ENCODE results near the gene PRND. TPM values are rescaled to one million over a fixed set of nuclear protein-coding genes. Genes with fewer than 3 reads are reported as not detected.

Gene PRND
- total and polyA plus RNA-seq, 2 donors (not counting 1 experiment from before 2014, with no cell fraction given): 0.03 TPM; not detected in 1

GRCh38 chr20:4749326-4749725 is 27.6 kb downstream of the PRND start:
- no peak overlapping the region for H3K9ac ChIP-seq (ENCODE audit: low read length)
- no peak overlapping the region for H3K4me2 ChIP-seq (replicated peaks; ENCODE audit: low read depth, low read length, poor library complexity, severe bottlenecking)
- Mint-ChIP-seq H3K4me3 (no peak overlapping the region), H3K27me3 (no peaks in the 10 kb centered on the region), H3K4me1 (no peaks in the 10 kb centered on the region), H3K9me3 (ENCODE audit: insufficient read depth) (peaks cover 3% of the 10 kb centered on the region), H3K27ac (no peak overlapping the region)
- H3K4me1 ChIP-seq (ENCODE audit: control insufficient read depth in 2 of 2, insufficient read depth in 2 of 2, low read length in 2 of 2): no peaks in the 10 kb centered on the region
- ChIA-PET POLR2A (no interaction called here), CTCF (interaction anchor here (1.6 kb wide), 1 partner anchor 10 kb away, joined by 4 read pairs; no protein-coding TSS in a partner anchor)
- 80% methylated on average over 4 of the region's 4 CpGs for WGBS (ENCODE audit: insufficient coverage)
- no peaks in the 10 kb centered on the region for H3K9me3 ChIP-seq (ENCODE audit: control extremely low read depth in 1 of 3, control insufficient read depth in 2 of 3, insufficient read depth in 1 of 3, low read length in 2 of 3)
- H3K27me3 ChIP-seq (replicated peaks in 1 of 4; ENCODE audit: control extremely low read depth in 1 of 4, control insufficient read depth in 3 of 4, insufficient read depth in 4 of 4, low read length in 3 of 4): peaks cover 0 to 5% (median 2%) of the 10 kb centered on the region in 4 experiments
- H2AFZ ChIP-seq (ENCODE audit: insufficient read depth, low read depth, low read length, poor library complexity, severe bottlenecking): no peak overlapping the region
- H4K20me1 ChIP-seq (ENCODE audit: control insufficient read depth, insufficient read depth, low read length, poor library complexity, severe bottlenecking): no peaks in the 10 kb centered on the region
- no peaks in the 10 kb centered on the region for H3K36me3 ChIP-seq (replicated peaks in 1 of 2; ENCODE audit: control extremely low read depth in 1 of 2, control insufficient read depth in 1 of 2, extremely low read depth in 1 of 2, insufficient read depth in 2 of 2, low read length in 1 of 2)
- no peak for ATAC-seq (ENCODE audit: low read depth)
- no peak overlapping the region for H3K27ac ChIP-seq (ENCODE audit: low read length in 2 of 2)
- H3K79me2 ChIP-seq (ENCODE audit: control insufficient read depth, insufficient read depth, low read length): no peaks in the 10 kb centered on the region
- no peak for DNase-seq
- intact Hi-C loops (cut with micrococcal nuclease): no loop called here
- H3K4me3 ChIP-seq (ENCODE audit: control extremely low read depth in 1 of 5, extremely low read depth in 1 of 5, insufficient read depth in 1 of 5, low read depth in 2 of 5, low read length in 4 of 5): no peak overlapping the region
- TF ChIP-seq, protein P1, sequence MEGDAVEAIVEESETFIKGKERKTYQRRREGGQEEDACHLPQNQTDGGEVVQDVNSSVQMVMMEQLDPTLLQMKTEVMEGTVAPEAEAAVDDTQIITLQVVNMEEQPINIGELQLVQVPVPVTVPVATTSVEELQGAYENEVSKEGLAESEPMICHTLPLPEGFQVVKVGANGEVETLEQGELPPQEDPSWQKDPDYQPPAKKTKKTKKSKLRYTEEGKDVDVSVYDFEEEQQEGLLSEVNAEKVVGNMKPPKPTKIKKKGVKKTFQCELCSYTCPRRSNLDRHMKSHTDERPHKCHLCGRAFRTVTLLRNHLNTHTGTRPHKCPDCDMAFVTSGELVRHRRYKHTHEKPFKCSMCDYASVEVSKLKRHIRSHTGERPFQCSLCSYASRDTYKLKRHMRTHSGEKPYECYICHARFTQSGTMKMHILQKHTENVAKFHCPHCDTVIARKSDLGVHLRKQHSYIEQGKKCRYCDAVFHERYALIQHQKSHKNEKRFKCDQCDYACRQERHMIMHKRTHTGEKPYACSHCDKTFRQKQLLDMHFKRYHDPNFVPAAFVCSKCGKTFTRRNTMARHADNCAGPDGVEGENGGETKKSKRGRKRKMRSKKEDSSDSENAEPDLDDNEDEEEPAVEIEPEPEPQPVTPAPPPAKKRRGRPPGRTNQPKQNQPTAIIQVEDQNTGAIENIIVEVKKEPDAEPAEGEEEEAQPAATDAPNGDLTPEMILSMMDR (IDR thresholded peaks at IDR 0.05): no peak
- no peak for TF ChIP-seq EZH2 (IDR thresholded peaks at IDR 0.05; ENCODE audit: borderline replicate concordance, insufficient read depth, low read depth, low read length, poor library complexity, severe bottlenecking)

DNA sequence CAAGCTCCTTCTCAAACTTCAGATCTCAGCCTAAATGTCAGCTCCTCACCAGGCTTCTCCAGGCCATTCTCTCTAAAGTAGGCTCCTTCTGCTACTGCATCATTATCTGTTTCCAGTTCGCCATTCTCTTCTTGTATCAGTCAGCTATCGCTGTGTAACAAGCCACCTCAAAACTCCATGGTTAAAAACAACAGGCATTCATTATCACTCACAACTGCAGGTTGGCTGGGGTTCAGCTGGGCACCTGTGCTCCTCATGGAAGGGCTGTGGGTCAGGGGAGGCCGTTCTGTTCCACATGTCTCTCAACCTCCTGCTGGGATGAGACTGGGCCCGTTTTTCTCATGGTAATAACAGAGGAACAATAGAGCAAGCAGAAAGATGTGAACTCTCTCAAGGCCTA is 28.7 kb downstream of the PRND start:
- Histone ChIP-seq H3K4me3 (ENCODE audit: control extremely low read depth in 1 of 5, extremely low read depth in 1 of 5, insufficient read depth in 1 of 5, low read depth in 2 of 5, low read length in 4 of 5) (no peak overlapping the region), H3K79me2 (ENCODE audit: control insufficient read depth, insufficient read depth, low read length) (no peaks in the 10 kb centered on the region), H3K27me3 (replicated peaks in 1 of 4; ENCODE audit: control extremely low read depth in 1 of 4, control insufficient read depth in 3 of 4, insufficient read depth in 4 of 4, low read length in 3 of 4) (peaks cover 0 to 5% (median 2%) of the 10 kb centered on the region in 4 experiments), H3K4me1 (ENCODE audit: control insufficient read depth in 2 of 2, insufficient read depth in 2 of 2, low read length in 2 of 2) (no peaks in the 10 kb centered on the region), H3K27ac (ENCODE audit: low read length in 2 of 2) (no peak overlapping the region), H3K36me3 (replicated peaks in 1 of 2; ENCODE audit: control extremely low read depth in 1 of 2, control insufficient read depth in 1 of 2, extremely low read depth in 1 of 2, insufficient read depth in 2 of 2, low read length in 1 of 2) (no peaks in the 10 kb centered on the region), H3K9me3 (ENCODE audit: control extremely low read depth in 1 of 3, control insufficient read depth in 2 of 3, insufficient read depth in 1 of 3, low read length in 2 of 3) (no peaks in the 10 kb centered on the region), H3K4me2 (replicated peaks; ENCODE audit: low read depth, low read length, poor library complexity, severe bottlenecking) (no peak overlapping the region), H2AFZ (ENCODE audit: insufficient read depth, low read depth, low read length, poor library complexity, severe bottlenecking) (no peak overlapping the region), H3K9ac (ENCODE audit: low read length) (no peak overlapping the region), H4K20me1 (ENCODE audit: control insufficient read depth, insufficient read depth, low read length, poor library complexity, severe bottlenecking) (no peaks in the 10 kb centered on the region)
- ATAC-seq (ENCODE audit: low read depth): no peak
- 95% methylated on average over 3 of the region's 4 CpGs for WGBS (ENCODE audit: insufficient coverage)
- H3K27me3 Mint-ChIP-seq: peaks cover under 1% of the 10 kb centered on the region
- ChIA-PET CTCF (interaction anchor here (1.7 kb wide), 1 partner anchor 205 kb away, joined by 3 read pairs; no protein-coding TSS in a partner anchor), POLR2A (no interaction called here)
- intact Hi-C loops (cut with micrococcal nuclease): no loop called here
- H3K4me3 Mint-ChIP-seq: no peak overlapping the region
- peaks cover 3% of the 10 kb centered on the region for H3K9me3 Mint-ChIP-seq (ENCODE audit: insufficient read depth)
- TF ChIP-seq, protein P1 (IDR thresholded peaks at IDR 0.05): no peak
- TF ChIP-seq EZH2 (IDR thresholded peaks at IDR 0.05; ENCODE audit: borderline replicate concordance, insufficient read depth, low read depth, low read length, poor library complexity, severe bottlenecking): no peak
- H3K27ac Mint-ChIP-seq: no peak overlapping the region
- DNase-seq: no peak
- H3K4me1 Mint-ChIP-seq: no peaks in the 10 kb centered on the region
